Neural cell (in vitro differentiated cells): ENCODE results near the gene FBLN5. TPM values are rescaled to one million over a fixed set of nuclear protein-coding genes. Genes with fewer than 3 reads are reported as not detected.

Experiments used
- H2AFZ ChIP-seq: fragments of 200-600, 300-800 bp; sonication (generic), shearing (Covaris generic); 2 replicates; pipeline ENCODE4 v1.6.0; 2014; ENCODE audit warnings: low read depth, mild to moderate bottlenecking, antibody characterized with exemption, low read length, moderate library complexity
- H3F3A ChIP-seq: fragments of 200-600 bp; shearing (Covaris generic); 2 replicates; pipeline ENCODE4 v1.6.1; 2016; ENCODE audit warnings: mild to moderate bottlenecking, moderate library complexity, mixed read lengths, antibody characterized with exemption, low read length; ENCODE audit not compliant: insufficient read depth, poor library complexity, severe bottlenecking
- H3K27ac ChIP-seq: fragments of 200-600, 300-800 bp; sonication (generic), shearing (Covaris generic); 2 replicates; pipeline ENCODE4 v1.5.1; 2014; ENCODE audit warnings: mild to moderate bottlenecking, low read length, moderate library complexity
- H3K27me3 ChIP-seq: fragments of 300-800, 200-600 bp; sonication (generic), shearing (Covaris generic); 2 replicates; pipeline ENCODE4 v1.6.0; 2014; ENCODE audit warnings: mild to moderate bottlenecking, low read depth, low read length, moderate library complexity; ENCODE audit not compliant: insufficient read depth
- H3K36me3 ChIP-seq: fragments of 300-800, 200-600 bp; sonication (generic), shearing (Covaris generic); 2 replicates; pipeline ENCODE4 v1.5.1; 2014; ENCODE audit warnings: mild to moderate bottlenecking, antibody characterized with exemption, low read length, moderate library complexity; ENCODE audit not compliant: insufficient read depth
- H3K4me2 ChIP-seq: fragments of 300-800, 200-600 bp; sonication (generic), shearing (Covaris generic); 2 replicates; pipeline ENCODE4 v1.6.0; 2014; ENCODE audit warnings: mild to moderate bottlenecking, low read length
- H3K4me3 ChIP-seq: fragments of 300-800, 200-600 bp; sonication (generic), shearing (Covaris generic); 2 replicates; pipeline ENCODE4 v1.5.1; 2014; ENCODE audit warnings: mild to moderate bottlenecking, low read length, moderate library complexity
- H3K79me2 ChIP-seq: fragments of 200-600 bp; shearing (Covaris generic); replicated peaks from 2 replicates; pipeline ENCODE4 v1.6.0; 2014; ENCODE audit warnings: mild to moderate bottlenecking, low read length, moderate library complexity; ENCODE audit not compliant: insufficient read depth
- H3K9ac ChIP-seq: fragments of 300-800, 200-600 bp; sonication (generic), shearing (Covaris generic); 2 replicates; pipeline ENCODE4 v1.6.1; 2016; ENCODE audit warnings: mild to moderate bottlenecking, low read length, mixed read lengths
- H3K9me2 ChIP-seq: fragments of 200-600 bp; shearing (Covaris generic); 2 replicates; pipeline ENCODE4 v1.6.1; 2016; ENCODE audit warnings: mild to moderate bottlenecking, low read length, mixed read lengths; ENCODE audit not compliant: insufficient read depth
- H3K9me3 ChIP-seq: fragments of 200-600, 300-800 bp; sonication (generic), shearing (Covaris generic); 2 replicates; pipeline ENCODE4 v1.6.1; 2016; ENCODE audit warnings: mild to moderate bottlenecking, mixed run types, low read length, moderate library complexity, mixed read lengths
- H4K20me1 ChIP-seq: fragments of 200-600 bp; shearing (Covaris generic); 2 replicates; pipeline ENCODE4 v1.6.1; 2016; ENCODE audit warnings: mild to moderate bottlenecking, mixed run types; ENCODE audit not compliant: insufficient read depth
- EP300 ChIP-seq: fragments of 450-650 bp; conservative IDR thresholded peaks from 2 replicates; pipeline ENCODE4 v1.6.1; 2014; ENCODE audit warnings: antibody characterized with exemption, mild to moderate bottlenecking, moderate library complexity; ENCODE audit not compliant: poor library complexity, severe bottlenecking
- EZH2 ChIP-seq: fragments of 200-600, 300-800 bp; shearing (Covaris generic), sonication (generic); IDR thresholded peaks from 2 replicates; pipeline ENCODE4 v1.6.1; 2014; ENCODE audit warnings: antibody characterized with exemption, low read length, borderline replicate concordance, mild to moderate bottlenecking; ENCODE audit not compliant: insufficient read depth, poor library complexity, severe bottlenecking
- MXI1 ChIP-seq: fragments of 450-650 bp; conservative IDR thresholded peaks from 2 replicates; pipeline ENCODE4 v1.6.1; 2014; ENCODE audit warnings: antibody characterized with exemption, mild to moderate bottlenecking; ENCODE audit not compliant: poor library complexity, severe bottlenecking
- POLR2AphosphoS5 ChIP-seq: IDR thresholded peaks from 2 replicates; pipeline ENCODE4 v1.6.1; 2012
- RAD21 ChIP-seq: fragments of 450-650 bp; conservative IDR thresholded peaks from 2 replicates; pipeline ENCODE4 v1.6.1; 2014; ENCODE audit warnings: antibody characterized with exemption, mild to moderate bottlenecking, moderate library complexity
- SMC3 ChIP-seq: fragments of 450-650 bp; conservative IDR thresholded peaks from 2 replicates; pipeline ENCODE4 v1.6.1; 2014; ENCODE audit warnings: antibody characterized with exemption, mild to moderate bottlenecking, moderate library complexity; ENCODE audit not compliant: poor library complexity
- TAF1 ChIP-seq: IDR thresholded peaks from 2 replicates; pipeline ENCODE4 v1.6.1; 2012; ENCODE audit warnings: low read depth
- polyA plus RNA-seq: library from polyadenylated mRNA; depleted of rRNA; stranded (reverse); fragments of >200 nt; gene quantifications from 2 replicates; pipeline ENCODE4 v1.2.3, GENCODE V29; 2014
- TF ChIP-seq, protein P1 (sequence below): IDR thresholded peaks from 2 replicates; pipeline ENCODE4 v1.6.1; 2012; ENCODE audit warnings: borderline replicate concordance
- TF ChIP-seq, protein P2 (sequence below): fragments of 450-650 bp; IDR thresholded peaks from 2 replicates; pipeline ENCODE4 v1.5.1; 2014; ENCODE audit warnings: antibody characterized with exemption, mild to moderate bottlenecking, moderate library complexity; ENCODE audit not compliant: poor library complexity, severe bottlenecking

The FBLN5 gene
- polyA plus RNA-seq, 1 donor from 2014 or later = 1.5 TPM

DNA sequence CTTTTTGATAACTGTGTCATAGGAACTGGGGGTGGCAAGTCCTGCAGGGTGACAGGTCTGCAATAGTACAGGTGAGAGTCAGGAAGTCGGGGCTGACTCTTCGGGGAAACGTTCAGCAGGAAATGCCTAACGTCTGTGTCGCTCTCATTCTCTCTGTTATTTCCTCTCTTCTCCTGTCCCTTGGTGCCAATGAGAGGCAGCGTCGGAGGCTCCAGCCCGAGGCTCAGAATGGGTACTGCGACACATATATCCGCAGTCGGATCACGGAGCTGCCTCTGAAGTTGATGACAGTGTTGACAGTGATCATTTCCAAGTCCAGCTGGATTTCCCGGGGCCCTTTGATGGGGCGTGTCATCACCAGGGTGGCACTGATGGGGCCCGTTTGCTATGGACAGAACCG is 77.5 kb downstream of the FBLN5 start:
- Histone ChIP-seq H3K9ac (no peak overlapping the region), H3K36me3 (no peaks in the 10 kb centered on the region), H3K79me2 (no peaks in the 10 kb centered on the region), H3K27me3 (no peaks in the 10 kb centered on the region), H3F3A (no peaks in the 10 kb centered on the region), H3K4me3 (no peak overlapping the region), H4K20me1 (no peaks in the 10 kb centered on the region), H3K4me2 (no peak overlapping the region), H3K9me2 (no peaks in the 10 kb centered on the region), H3K9me3 (no peaks in the 10 kb centered on the region), H2AFZ (no peak overlapping the region), H3K27ac (no peak overlapping the region)
- TF ChIP-seq, protein P1, sequence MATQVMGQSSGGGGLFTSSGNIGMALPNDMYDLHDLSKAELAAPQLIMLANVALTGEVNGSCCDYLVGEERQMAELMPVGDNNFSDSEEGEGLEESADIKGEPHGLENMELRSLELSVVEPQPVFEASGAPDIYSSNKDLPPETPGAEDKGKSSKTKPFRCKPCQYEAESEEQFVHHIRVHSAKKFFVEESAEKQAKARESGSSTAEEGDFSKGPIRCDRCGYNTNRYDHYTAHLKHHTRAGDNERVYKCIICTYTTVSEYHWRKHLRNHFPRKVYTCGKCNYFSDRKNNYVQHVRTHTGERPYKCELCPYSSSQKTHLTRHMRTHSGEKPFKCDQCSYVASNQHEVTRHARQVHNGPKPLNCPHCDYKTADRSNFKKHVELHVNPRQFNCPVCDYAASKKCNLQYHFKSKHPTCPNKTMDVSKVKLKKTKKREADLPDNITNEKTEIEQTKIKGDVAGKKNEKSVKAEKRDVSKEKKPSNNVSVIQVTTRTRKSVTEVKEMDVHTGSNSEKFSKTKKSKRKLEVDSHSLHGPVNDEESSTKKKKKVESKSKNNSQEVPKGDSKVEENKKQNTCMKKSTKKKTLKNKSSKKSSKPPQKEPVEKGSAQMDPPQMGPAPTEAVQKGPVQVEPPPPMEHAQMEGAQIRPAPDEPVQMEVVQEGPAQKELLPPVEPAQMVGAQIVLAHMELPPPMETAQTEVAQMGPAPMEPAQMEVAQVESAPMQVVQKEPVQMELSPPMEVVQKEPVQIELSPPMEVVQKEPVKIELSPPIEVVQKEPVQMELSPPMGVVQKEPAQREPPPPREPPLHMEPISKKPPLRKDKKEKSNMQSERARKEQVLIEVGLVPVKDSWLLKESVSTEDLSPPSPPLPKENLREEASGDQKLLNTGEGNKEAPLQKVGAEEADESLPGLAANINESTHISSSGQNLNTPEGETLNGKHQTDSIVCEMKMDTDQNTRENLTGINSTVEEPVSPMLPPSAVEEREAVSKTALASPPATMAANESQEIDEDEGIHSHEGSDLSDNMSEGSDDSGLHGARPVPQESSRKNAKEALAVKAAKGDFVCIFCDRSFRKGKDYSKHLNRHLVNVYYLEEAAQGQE = no peak
- TF ChIP-seq TAF1 (no peak), POLR2AphosphoS5 (no peak), RAD21 (no peak), EP300 (no peak), SMC3 (no peak), EZH2 (no peak), MXI1 (no peak)
- TF ChIP-seq, protein P2, sequence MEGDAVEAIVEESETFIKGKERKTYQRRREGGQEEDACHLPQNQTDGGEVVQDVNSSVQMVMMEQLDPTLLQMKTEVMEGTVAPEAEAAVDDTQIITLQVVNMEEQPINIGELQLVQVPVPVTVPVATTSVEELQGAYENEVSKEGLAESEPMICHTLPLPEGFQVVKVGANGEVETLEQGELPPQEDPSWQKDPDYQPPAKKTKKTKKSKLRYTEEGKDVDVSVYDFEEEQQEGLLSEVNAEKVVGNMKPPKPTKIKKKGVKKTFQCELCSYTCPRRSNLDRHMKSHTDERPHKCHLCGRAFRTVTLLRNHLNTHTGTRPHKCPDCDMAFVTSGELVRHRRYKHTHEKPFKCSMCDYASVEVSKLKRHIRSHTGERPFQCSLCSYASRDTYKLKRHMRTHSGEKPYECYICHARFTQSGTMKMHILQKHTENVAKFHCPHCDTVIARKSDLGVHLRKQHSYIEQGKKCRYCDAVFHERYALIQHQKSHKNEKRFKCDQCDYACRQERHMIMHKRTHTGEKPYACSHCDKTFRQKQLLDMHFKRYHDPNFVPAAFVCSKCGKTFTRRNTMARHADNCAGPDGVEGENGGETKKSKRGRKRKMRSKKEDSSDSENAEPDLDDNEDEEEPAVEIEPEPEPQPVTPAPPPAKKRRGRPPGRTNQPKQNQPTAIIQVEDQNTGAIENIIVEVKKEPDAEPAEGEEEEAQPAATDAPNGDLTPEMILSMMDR = no peak

DNA sequence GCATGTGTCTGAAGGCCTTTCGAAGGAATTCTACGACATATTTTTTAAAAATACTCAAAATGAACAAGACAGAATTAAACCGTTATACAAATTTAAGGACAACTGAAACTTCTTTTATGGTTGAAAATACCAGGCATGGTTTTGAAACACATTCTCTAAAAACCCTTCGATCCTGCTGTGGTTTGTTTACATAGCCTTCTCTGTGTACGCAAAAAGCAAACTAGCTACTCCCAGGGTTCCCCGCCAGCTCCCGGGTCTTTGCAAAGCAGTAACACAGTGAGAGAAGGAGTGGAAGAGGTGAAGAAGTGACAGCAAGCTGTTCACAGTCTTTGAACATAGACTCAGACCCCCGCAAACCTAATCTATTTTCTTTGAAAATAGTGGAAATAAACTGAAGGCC is 77.9 kb downstream of the FBLN5 start:
- no peak overlapping the region for H2AFZ ChIP-seq
- no peaks in the 10 kb centered on the region for H3K9me2 ChIP-seq
- H3K79me2 ChIP-seq = no peaks in the 10 kb centered on the region
- no peaks in the 10 kb centered on the region for H3K9me3 ChIP-seq
- H3F3A ChIP-seq = no peaks in the 10 kb centered on the region
- no peaks in the 10 kb centered on the region for H3K27me3 ChIP-seq
- no peak overlapping the region for H3K4me3 ChIP-seq
- no peak overlapping the region for H3K27ac ChIP-seq
- no peaks in the 10 kb centered on the region for H4K20me1 ChIP-seq
- no peaks in the 10 kb centered on the region for H3K36me3 ChIP-seq
- TF ChIP-seq, protein P1 = no peak
- TF ChIP-seq POLR2AphosphoS5 = no peak
- no peak for TF ChIP-seq RAD21
- TF ChIP-seq SMC3 = no peak
- no peak for TF ChIP-seq MXI1
- TF ChIP-seq, protein P2 = no peak
- TF ChIP-seq TAF1 = no peak
- TF ChIP-seq EP300 = no peak
- TF ChIP-seq EZH2 = no peak
- no peak overlapping the region for H3K4me2 ChIP-seq
- no peak overlapping the region for H3K9ac ChIP-seq
